MCF 10A (cell line): ENCODE measurements around the gene MAEA. TPM values are rescaled to one million over a fixed set of nuclear protein-coding genes. Genes with fewer than 3 reads are reported as not detected.
"Not testable (repeated sequence)": the region's sequence is repeated elsewhere in the genome, so short reads cannot be mapped to it uniquely, and the experiment has no call there.

Experiments
- BruUV-seq: library from RNA; stranded (reverse); fragments of 400-500 nt; replicated peaks from 2 replicates; lab custom pipeline; 2021; lab: Mats Ljungman, UMichigan
- CTCF ChIA-PET: fragments of 300-600 bp; sonication (Branson Sonifier 250); formaldehyde crosslinking; extraction: SDS; loops from one replicate; lab custom pipeline; 2021; ENCODE audit warnings: antibody characterized with exemption, inconsistent platforms; lab: Yijun Ruan, JAX
- POLR2A ChIA-PET: fragments of 300-600, 350-650 bp; sonication (Branson Sonifier 250); formaldehyde crosslinking; extraction: SDS; loops from one replicate; lab custom pipeline; 2020; ENCODE audit warnings: antibody characterized with exemption, inconsistent platforms; lab: Yijun Ruan, JAX
- DNase-seq: peaks from one replicate; pipeline ENCODE4 v3.0.0-alpha.2; 2018; ENCODE audit not compliant: unreplicated experiment
- H3K27ac Mint-ChIP-seq: one replicate; pipeline ENCODE4 v1.8.0; 2022; ENCODE audit warnings: mild to moderate bottlenecking, low read depth, mixed read lengths; ENCODE audit not compliant: unreplicated experiment
- H3K27me3 Mint-ChIP-seq: one replicate; pipeline ENCODE4 v1.8.0; 2022; ENCODE audit warnings: mixed read lengths; ENCODE audit not compliant: insufficient read depth, unreplicated experiment
- H3K36me3 Mint-ChIP-seq: one replicate; pipeline ENCODE4 v1.8.0; 2022; ENCODE audit warnings: mild to moderate bottlenecking, moderate library complexity, mixed read lengths; ENCODE audit not compliant: insufficient read depth, unreplicated experiment
- H3K4me1 Mint-ChIP-seq: one replicate; pipeline ENCODE4 v1.8.0; 2022; ENCODE audit warnings: mixed read lengths; ENCODE audit not compliant: insufficient read depth, unreplicated experiment
- H3K4me3 Mint-ChIP-seq: one replicate; pipeline ENCODE4 v1.8.0; 2022; ENCODE audit warnings: mild to moderate bottlenecking, moderate library complexity, mixed read lengths; ENCODE audit not compliant: unreplicated experiment
- H3K9me3 Mint-ChIP-seq: one replicate; pipeline ENCODE4 v1.8.0; 2022; ENCODE audit warnings: mixed read lengths; ENCODE audit not compliant: unreplicated experiment
- intact Hi-C: fragments of 100-400 bp; cut with micrococcal nuclease; formaldehyde crosslinking; loops from 2 replicates; pipeline ENCODE4 v1.14.1; 2022
- total RNA-seq: library from RNA; stranded (reverse); gene quantifications from 2 replicates; pipeline ENCODE4 v1.2.3, GENCODE V29; 2022
- TF ChIP-seq, protein P1 (sequence below): fragments of 200-600 bp; IDR thresholded peaks from one replicate; pipeline ENCODE4 v1.8.0; 2022; ENCODE audit warnings: antibody characterized with exemption, mild to moderate bottlenecking; ENCODE audit not compliant: unreplicated experiment

MAEA gene
- total RNA-seq, 1 experiment from 2014 or later: 89.6 TPM

DNA sequence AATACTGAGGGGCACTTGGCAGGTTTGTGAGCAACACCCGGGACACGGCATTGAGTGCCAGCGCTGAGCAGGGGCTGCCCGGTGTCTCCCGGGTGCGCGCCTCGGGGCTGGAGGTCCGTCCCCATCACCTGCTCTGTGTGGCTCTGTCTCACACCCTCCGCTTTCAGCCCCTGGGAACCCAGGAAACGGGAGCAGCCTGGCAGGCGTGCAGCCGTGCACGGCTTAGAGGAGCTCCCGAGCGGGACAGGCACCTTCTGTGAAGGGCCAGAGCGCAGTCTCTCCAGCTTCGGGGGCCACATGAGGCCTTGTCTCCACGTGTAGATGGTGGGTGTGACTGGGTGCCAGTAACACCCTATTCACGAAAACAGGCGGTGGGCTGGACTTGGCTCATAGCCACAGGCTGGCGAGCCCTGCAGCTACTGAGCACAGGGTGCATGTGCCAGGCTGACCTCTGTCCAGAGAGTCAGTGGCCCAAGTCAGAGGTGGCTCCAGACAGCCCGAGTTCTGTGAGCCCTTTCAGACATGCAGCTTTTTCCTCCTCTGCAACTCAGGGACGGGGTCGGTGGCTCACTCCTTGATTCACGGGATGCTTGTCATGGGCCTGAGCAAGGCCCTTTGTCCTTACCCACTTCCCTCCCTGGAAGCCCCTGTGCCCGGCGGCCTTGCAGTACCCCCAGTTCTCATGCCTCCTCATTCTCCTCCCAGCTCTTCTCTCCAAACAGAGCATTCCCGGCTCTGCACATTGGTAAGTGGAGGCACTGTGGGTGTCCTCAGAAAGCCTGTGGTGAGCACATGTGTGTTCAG, 80.8 kb downstream of the MAEA start:
- DNase-seq: no peak
- intact Hi-C loops: no loop called here
- H3K4me1 Mint-ChIP-seq: no peaks in the 10 kb centered on the region
- H3K27me3 Mint-ChIP-seq: no peaks in the 10 kb centered on the region
- H3K9me3 Mint-ChIP-seq: no peaks in the 10 kb centered on the region
- ChIA-PET POLR2A (no interaction called here), CTCF (interaction anchor here (0.6 kb wide), 1 partner anchor 15 kb away, joined by 3 read pairs; no protein-coding TSS in a partner anchor)
- no peak overlapping the region for H3K27ac Mint-ChIP-seq
- peaks cover 34% of the 10 kb centered on the region for H3K36me3 Mint-ChIP-seq
- TF ChIP-seq, protein P1, sequence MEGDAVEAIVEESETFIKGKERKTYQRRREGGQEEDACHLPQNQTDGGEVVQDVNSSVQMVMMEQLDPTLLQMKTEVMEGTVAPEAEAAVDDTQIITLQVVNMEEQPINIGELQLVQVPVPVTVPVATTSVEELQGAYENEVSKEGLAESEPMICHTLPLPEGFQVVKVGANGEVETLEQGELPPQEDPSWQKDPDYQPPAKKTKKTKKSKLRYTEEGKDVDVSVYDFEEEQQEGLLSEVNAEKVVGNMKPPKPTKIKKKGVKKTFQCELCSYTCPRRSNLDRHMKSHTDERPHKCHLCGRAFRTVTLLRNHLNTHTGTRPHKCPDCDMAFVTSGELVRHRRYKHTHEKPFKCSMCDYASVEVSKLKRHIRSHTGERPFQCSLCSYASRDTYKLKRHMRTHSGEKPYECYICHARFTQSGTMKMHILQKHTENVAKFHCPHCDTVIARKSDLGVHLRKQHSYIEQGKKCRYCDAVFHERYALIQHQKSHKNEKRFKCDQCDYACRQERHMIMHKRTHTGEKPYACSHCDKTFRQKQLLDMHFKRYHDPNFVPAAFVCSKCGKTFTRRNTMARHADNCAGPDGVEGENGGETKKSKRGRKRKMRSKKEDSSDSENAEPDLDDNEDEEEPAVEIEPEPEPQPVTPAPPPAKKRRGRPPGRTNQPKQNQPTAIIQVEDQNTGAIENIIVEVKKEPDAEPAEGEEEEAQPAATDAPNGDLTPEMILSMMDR: no peak
- BruUV-seq: no TSS peak
- H3K4me3 Mint-ChIP-seq: no peak overlapping the region

- TF ChIP-seq, protein P1: no peak
- DNase-seq: no peak
- H3K4me3 Mint-ChIP-seq: no peak overlapping the region
- intact Hi-C loops: no loop called here
- H3K27ac Mint-ChIP-seq: no peak overlapping the region
- no TSS peak for BruUV-seq
- ChIA-PET POLR2A (no interaction called here), CTCF (interaction anchor here (0.6 kb wide), 1 partner anchor 19 kb away, joined by 3 read pairs; no protein-coding TSS in a partner anchor)
- no peaks in the 10 kb centered on the region for H3K4me1 Mint-ChIP-seq
- H3K27me3 Mint-ChIP-seq: no peaks in the 10 kb centered on the region
- H3K36me3 Mint-ChIP-seq: peaks cover 25% of the 10 kb centered on the region
- H3K9me3 Mint-ChIP-seq: no peaks in the 10 kb centered on the region
These were observed 81.8 kb downstream of the MAEA start for GRCh38 chr4:1371176-1372165.

DNA sequence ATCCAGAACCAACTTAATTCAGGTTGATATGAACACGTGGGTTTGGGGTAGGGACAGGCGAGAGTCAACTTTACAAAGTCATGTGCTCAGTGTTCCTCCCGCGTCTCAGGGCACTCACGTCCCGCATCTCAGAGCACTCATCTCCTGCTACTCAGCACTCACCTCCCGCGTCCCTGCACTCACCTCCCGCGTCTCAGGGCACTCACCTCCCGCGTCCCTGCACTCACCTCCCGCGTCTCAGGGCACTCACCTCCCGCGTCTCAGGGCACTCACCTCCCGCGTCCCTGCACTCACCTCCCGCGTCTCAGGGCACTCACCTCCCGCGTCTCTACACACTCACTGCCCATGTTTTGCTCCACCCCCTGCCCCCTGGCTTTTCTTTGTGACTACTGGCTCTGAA, 82.9 kb downstream of the MAEA start:
- BruUV-seq, DNase-seq, H3K27me3 Mint-ChIP-seq, POLR2A ChIA-PET, H3K4me1 Mint-ChIP-seq, H3K27ac Mint-ChIP-seq, intact Hi-C loops, H3K9me3 Mint-ChIP-seq, H3K4me3 Mint-ChIP-seq: not testable (repeated sequence)
- CTCF ChIA-PET: interaction anchor here (1.2 kb wide), 1 partner anchor 20 kb away, joined by 3 read pairs; no protein-coding TSS in a partner anchor
- peaks cover 25% of the 10 kb centered on the region for H3K36me3 Mint-ChIP-seq

GRCh38 chr4:1373892-1374705, 84.4 kb downstream of the MAEA start:
- ChIA-PET POLR2A (no interaction called here), CTCF (interaction anchor here (1.2 kb wide), 1 partner anchor 22 kb away, joined by 3 read pairs; no protein-coding TSS in a partner anchor)
- Mint-ChIP-seq H3K9me3 (no peaks in the 10 kb centered on the region), H3K4me1 (no peaks in the 10 kb centered on the region), H3K27me3 (no peaks in the 10 kb centered on the region), H3K4me3 (no peak overlapping the region), H3K36me3 (peaks cover 29% of the 10 kb centered on the region), H3K27ac (no peak overlapping the region)
- TF ChIP-seq, protein P1: no peak
- BruUV-seq: no TSS peak
- intact Hi-C loops: no loop called here
- DNase-seq: no peak
